GM13977 (cell line): ENCODE measurements around the gene NPHP4.
"Not testable (repeated sequence)": the region's sequence is repeated elsewhere in the genome, so short reads cannot be mapped to it uniquely, and the experiment has no call there.

Source experiments
- DNase-seq: peaks from one replicate; pipeline ENCODE4 v3.0.0; 2012; ENCODE audit warnings: low spot score
- in situ Hi-C: fragments of 300-500 bp; cut with MboI; formaldehyde crosslinking; loops from one replicate; pipeline ENCODE4 v1.12.0; 2022; ENCODE audit warnings: low sequenced_read_pairs, low pct_unique_long_range_greater_than_20kb, mixed read lengths, inconsistent platforms; ENCODE audit not compliant: unreplicated experiment
- TF ChIP-seq, protein P1 (sequence below): IDR thresholded peaks from 2 replicates; pipeline ENCODE4 v1.5.1; 2012; ENCODE audit warnings: mild to moderate bottlenecking, control low read depth; ENCODE audit not compliant: insufficient read depth; ENCODE audit errors: extremely low read depth, missing control alignments

Gene NPHP4

DNA sequence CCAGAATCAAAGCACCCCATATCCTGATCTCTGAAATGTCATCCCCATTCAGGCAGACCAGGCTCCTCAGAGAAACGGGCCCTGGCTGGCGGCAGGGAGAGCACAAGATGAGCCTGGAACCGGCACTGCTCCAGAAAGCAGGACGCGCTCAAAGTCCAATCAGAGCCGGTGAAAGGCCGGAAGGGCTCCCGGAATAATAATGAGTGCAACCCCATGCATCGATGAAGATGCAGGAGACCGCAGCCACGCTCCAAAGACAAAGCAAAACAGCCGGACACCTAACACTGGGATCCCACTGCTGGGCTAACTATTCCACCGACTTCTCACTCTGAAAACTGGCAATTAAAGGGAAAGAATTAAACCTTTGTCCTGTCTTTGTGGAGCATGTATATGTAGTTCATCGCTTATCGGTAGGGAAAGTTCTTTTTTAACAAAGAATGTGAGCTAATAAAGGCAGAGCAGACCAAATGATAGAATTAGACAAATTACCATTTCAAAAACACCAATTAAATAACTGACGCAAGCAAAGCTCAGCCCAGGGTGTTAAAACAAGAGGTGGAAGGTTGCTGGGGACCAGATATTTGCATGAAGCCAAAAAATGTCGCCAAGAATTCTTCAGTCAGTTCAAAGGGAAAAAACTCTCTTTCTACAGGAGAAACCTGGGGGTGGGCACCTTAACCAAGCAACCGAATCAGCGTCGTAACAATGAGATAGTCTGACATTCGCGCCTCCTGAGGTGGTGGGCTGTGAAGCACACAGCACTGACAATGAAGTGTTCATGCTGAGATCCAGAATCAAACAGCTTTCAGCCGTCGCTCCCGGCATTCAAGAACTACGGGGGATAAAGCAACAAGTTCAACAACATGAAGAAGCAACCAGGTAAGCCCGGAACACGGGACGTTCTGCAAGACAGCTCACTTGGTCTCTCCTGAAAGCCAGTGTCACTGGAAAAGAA is 95.2 kb downstream of the NPHP4 start:
- DNase-seq: no peak
- TF ChIP-seq, protein P1, sequence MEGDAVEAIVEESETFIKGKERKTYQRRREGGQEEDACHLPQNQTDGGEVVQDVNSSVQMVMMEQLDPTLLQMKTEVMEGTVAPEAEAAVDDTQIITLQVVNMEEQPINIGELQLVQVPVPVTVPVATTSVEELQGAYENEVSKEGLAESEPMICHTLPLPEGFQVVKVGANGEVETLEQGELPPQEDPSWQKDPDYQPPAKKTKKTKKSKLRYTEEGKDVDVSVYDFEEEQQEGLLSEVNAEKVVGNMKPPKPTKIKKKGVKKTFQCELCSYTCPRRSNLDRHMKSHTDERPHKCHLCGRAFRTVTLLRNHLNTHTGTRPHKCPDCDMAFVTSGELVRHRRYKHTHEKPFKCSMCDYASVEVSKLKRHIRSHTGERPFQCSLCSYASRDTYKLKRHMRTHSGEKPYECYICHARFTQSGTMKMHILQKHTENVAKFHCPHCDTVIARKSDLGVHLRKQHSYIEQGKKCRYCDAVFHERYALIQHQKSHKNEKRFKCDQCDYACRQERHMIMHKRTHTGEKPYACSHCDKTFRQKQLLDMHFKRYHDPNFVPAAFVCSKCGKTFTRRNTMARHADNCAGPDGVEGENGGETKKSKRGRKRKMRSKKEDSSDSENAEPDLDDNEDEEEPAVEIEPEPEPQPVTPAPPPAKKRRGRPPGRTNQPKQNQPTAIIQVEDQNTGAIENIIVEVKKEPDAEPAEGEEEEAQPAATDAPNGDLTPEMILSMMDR: no peak
- in situ Hi-C loops: no loop called here

GRCh38 chr1:5895446-5896406 is 96.5 kb downstream of the NPHP4 start:
- DNase-seq: no peak
- in situ Hi-C loops: no loop called here

DNA sequence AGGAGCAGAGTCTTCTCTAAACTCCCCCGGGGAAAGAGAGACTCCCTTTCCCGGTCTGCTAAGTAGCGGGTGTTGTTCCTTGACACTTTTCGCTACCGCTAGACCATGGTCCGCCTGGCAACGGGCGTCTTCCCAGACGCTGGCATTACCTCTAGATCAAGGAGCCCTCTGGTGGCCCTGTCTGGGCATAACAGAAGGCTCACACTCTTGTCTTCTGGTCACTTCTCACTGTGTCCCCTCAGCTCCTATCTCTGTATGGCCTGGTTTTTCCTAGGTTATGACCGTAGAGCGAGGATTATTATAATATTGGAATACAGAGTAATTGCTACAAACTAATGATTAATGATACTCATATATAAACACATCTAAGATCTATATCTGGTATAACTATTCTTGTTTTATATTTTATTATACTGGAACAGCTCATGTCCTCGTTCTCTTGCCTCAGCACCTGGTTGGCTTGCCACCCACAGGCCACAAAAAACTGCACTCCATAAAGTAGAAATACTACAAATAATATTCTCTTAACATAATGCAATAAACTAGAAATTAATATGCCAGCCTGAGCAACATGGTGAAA is 98.4 kb downstream of the NPHP4 start:
- in situ Hi-C loops, DNase-seq: not testable (repeated sequence)
- TF ChIP-seq, protein P1: peak; percentile 31

More at GRCh38 chr1:5895446-5896406, 96.5 kb downstream of the NPHP4 start:
- TF ChIP-seq, protein P1: no peak

GRCh38 chr1:5892329-5892728 is 99.9 kb downstream of the NPHP4 start:
- TF ChIP-seq, protein P1: no peak
- in situ Hi-C loops: no loop called here
- DNase-seq: no peak

DNA sequence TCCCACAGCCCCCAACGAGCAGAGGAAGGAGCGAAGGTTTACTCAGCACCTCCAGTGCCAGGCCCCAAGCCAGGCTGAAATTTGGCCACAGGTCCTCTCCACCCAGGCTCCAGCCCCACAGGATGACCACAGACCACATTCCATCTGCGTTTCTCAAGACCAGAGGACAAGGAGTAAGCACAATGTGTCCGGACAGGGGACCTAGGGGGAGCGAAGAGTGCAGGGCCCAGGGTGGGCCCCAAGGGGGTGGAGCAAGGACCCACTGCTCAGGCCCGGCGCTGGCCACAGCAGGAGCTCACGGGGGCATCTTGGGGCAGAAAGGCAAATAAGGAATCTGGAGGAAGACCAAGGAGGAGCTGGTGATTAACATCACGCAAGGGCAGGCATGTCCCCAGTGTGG is 100.5 kb downstream of the NPHP4 start:
- DNase-seq: no peak
- TF ChIP-seq, protein P1: no peak
- in situ Hi-C loops: no loop called here

DNA sequence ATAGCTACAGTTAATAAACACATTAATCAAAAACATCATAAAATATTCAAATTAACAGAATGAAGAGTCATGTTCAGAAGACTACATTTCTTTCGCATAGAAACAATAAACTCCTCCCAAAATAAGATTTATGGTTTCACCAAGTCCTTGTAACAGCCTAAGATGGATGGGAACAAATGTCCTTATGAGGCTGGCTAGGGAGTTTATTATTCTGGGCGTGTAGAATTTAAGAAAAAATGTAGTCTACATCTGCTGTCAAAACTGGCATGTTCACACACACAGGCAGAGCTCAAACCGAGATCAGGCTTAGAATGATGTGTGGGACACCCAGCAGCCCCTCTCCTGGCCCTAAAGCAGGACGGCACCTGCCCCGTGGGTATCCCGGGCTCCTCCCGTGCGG is 101.1 kb downstream of the NPHP4 start:
- DNase-seq: no peak
- TF ChIP-seq, protein P1: no peak
- in situ Hi-C loops: no loop called here
